ENCODE data around the gene UGT2B10. TPM values are rescaled to one million over a fixed set of nuclear protein-coding genes. Genes with fewer than 3 reads are reported as not detected.
"Not testable (repeated sequence)": the region's sequence is repeated elsewhere in the genome, so short reads cannot be mapped to it uniquely, and the experiment has no call there.

Gene UGT2B10
- polyA plus RNA-seq = not detected

GRCh38 chr4:68815617-68816409, at the start of gene UGT2B10:
TSS of gene UGT2B10 (plus strand) at chr4:68815994. CDS start at chr4:68816020, 26 bp downstream.
- not testable (repeated sequence) for H3K27me3 Mint-ChIP-seq, H3K27ac Mint-ChIP-seq, H3K4me1 Mint-ChIP-seq, H3K4me3 Mint-ChIP-seq, H3K9me3 Mint-ChIP-seq, H3K36me3 Mint-ChIP-seq

- H3K36me3 Mint-ChIP-seq, H3K4me3 Mint-ChIP-seq, H3K4me1 Mint-ChIP-seq, H3K27ac Mint-ChIP-seq, H3K9me3 Mint-ChIP-seq, H3K27me3 Mint-ChIP-seq: not testable (repeated sequence)
Observed at GRCh38 chr4:68771836-68772235, 44.0 kb upstream of the UGT2B10 start.

- Mint-ChIP-seq H3K27ac (no peak overlapping the region), H3K27me3 (no peaks in the 10 kb centered on the region), H3K4me1 (no peaks in the 10 kb centered on the region), H3K4me3 (no peak overlapping the region), H3K9me3 (peaks cover 0 to 4% (median 3%) of the 10 kb centered on the region in 3 donors), H3K36me3 (peaks cover 2% of the 10 kb centered on the region)
Observed at GRCh38 chr4:68773699-68774098, 42.1 kb upstream of the UGT2B10 start.

- Mint-ChIP-seq H3K27ac (no peak overlapping the region), H3K9me3 (peaks cover 6 to 30% (median 14%) of the 10 kb centered on the region in 3 donors), H3K36me3 (peaks cover 4% of the 10 kb centered on the region), H3K4me1 (no peaks in the 10 kb centered on the region), H3K27me3 (no peaks in the 10 kb centered on the region), H3K4me3 (no peak overlapping the region)
Observed at GRCh38 chr4:68780232-68780631, 35.6 kb upstream of the UGT2B10 start.

- H3K4me3 Mint-ChIP-seq = no peak overlapping the region
- H3K9me3 Mint-ChIP-seq = no peaks in the 10 kb centered on the region
- peaks cover 0 to 1% (median 0%) of the 10 kb centered on the region in 3 donors for H3K4me1 Mint-ChIP-seq
- no peak overlapping the region for H3K27ac Mint-ChIP-seq
- H3K27me3 Mint-ChIP-seq = no peaks in the 10 kb centered on the region
- H3K36me3 Mint-ChIP-seq = no peaks in the 10 kb centered on the region
Observed at GRCh38 chr4:68797048-68797447, 18.7 kb upstream of the UGT2B10 start.

- Mint-ChIP-seq H3K27ac (no peak overlapping the region), H3K36me3 (no peaks in the 10 kb centered on the region), H3K4me3 (no peak overlapping the region), H3K9me3 (no peaks in the 10 kb centered on the region), H3K4me1 (peaks cover 0 to 1% (median 0%) of the 10 kb centered on the region in 3 donors), H3K27me3 (no peaks in the 10 kb centered on the region)
Observed at GRCh38 chr4:68797618-68798017, 18.2 kb upstream of the UGT2B10 start.

GRCh38 chr4:68803013-68803412, 12.8 kb upstream of the UGT2B10 start:
- H3K9me3 Mint-ChIP-seq = peaks cover 0 to 6% (median 0%) of the 10 kb centered on the region in 3 donors

GRCh38 chr4:68808060-68808459, 7.7 kb upstream of the UGT2B10 start:
- no peak overlapping the region for H3K27ac Mint-ChIP-seq
- peaks cover 0 to 9% (median 0%) of the 10 kb centered on the region in 3 donors for H3K9me3 Mint-ChIP-seq
- no peak overlapping the region for H3K4me3 Mint-ChIP-seq
- H3K4me1 Mint-ChIP-seq = no peaks in the 10 kb centered on the region
- H3K27me3 Mint-ChIP-seq = peaks cover 2% of the 10 kb centered on the region
- no peaks in the 10 kb centered on the region for H3K36me3 Mint-ChIP-seq

More at GRCh38 chr4:68803013-68803412, 12.8 kb upstream of the UGT2B10 start:
- peaks cover 2% of the 10 kb centered on the region for H3K27me3 Mint-ChIP-seq
- no peaks in the 10 kb centered on the region for H3K36me3 Mint-ChIP-seq
- H3K4me1 Mint-ChIP-seq = no peaks in the 10 kb centered on the region
- H3K4me3 Mint-ChIP-seq = no peak overlapping the region
- no peak overlapping the region for H3K27ac Mint-ChIP-seq

- H3K4me3 Mint-ChIP-seq = no peak overlapping the region
- no peaks in the 10 kb centered on the region for H3K27me3 Mint-ChIP-seq
- no peak overlapping the region for H3K27ac Mint-ChIP-seq
- no peaks in the 10 kb centered on the region for H3K36me3 Mint-ChIP-seq
- no peaks in the 10 kb centered on the region for H3K4me1 Mint-ChIP-seq
- peaks cover 0 to 9% (median 0%) of the 10 kb centered on the region in 3 donors for H3K9me3 Mint-ChIP-seq
Observed at GRCh38 chr4:68810919-68811318, 4.9 kb upstream of the UGT2B10 start.

- H3K27me3 Mint-ChIP-seq, H3K36me3 Mint-ChIP-seq, H3K9me3 Mint-ChIP-seq, H3K4me3 Mint-ChIP-seq, H3K27ac Mint-ChIP-seq, H3K4me1 Mint-ChIP-seq: not testable (repeated sequence)
Observed at GRCh38 chr4:68816410-68817265, 844 bp downstream of the UGT2B10 start.

- Mint-ChIP-seq H3K4me1 (no peaks in the 10 kb centered on the region), H3K9me3 (no peaks in the 10 kb centered on the region), H3K27ac (no peak overlapping the region), H3K27me3 (no peaks in the 10 kb centered on the region), H3K4me3 (no peak overlapping the region), H3K36me3 (no peaks in the 10 kb centered on the region)
Observed at GRCh38 chr4:68817386-68817785, 1.6 kb downstream of the UGT2B10 start.

GRCh38 chr4:68818030-68818462, 2.3 kb downstream of the UGT2B10 start:
- not testable (repeated sequence) for H3K27ac Mint-ChIP-seq, H3K36me3 Mint-ChIP-seq, H3K4me3 Mint-ChIP-seq, H3K27me3 Mint-ChIP-seq, H3K9me3 Mint-ChIP-seq, H3K4me1 Mint-ChIP-seq

- Mint-ChIP-seq H3K27ac (no peak overlapping the region), H3K4me3 (no peak overlapping the region), H3K36me3 (no peaks in the 10 kb centered on the region), H3K9me3 (no peaks in the 10 kb centered on the region), H3K4me1 (no peaks in the 10 kb centered on the region), H3K27me3 (no peaks in the 10 kb centered on the region)
Observed at GRCh38 chr4:68831642-68832041, 15.8 kb downstream of the UGT2B10 start.

- peaks cover 2% of the 10 kb centered on the region for H3K36me3 Mint-ChIP-seq
- H3K9me3 Mint-ChIP-seq = peaks cover 4 to 12% (median 7%) of the 10 kb centered on the region in 3 donors
- H3K4me1 Mint-ChIP-seq = no peaks in the 10 kb centered on the region
- H3K27ac Mint-ChIP-seq = no peak overlapping the region
- H3K4me3 Mint-ChIP-seq = no peak overlapping the region
- H3K27me3 Mint-ChIP-seq = no peaks in the 10 kb centered on the region
Observed at GRCh38 chr4:68850293-68850692, 34.5 kb downstream of the UGT2B10 start.

- Mint-ChIP-seq H3K27ac (peak overlapping the region in 1 of 3 donors; percentile 3), H3K4me1 (no peaks in the 10 kb centered on the region), H3K27me3 (no peaks in the 10 kb centered on the region), H3K9me3 (peaks cover 0 to 14% (median 4%) of the 10 kb centered on the region in 3 donors), H3K4me3 (no peak overlapping the region), H3K36me3 (no peaks in the 10 kb centered on the region)
Observed at GRCh38 chr4:68855771-68856170, 40.0 kb downstream of the UGT2B10 start.
